KBM-7 (cell line): ENCODE measurements around the gene MOXD1.

Experiments
- DNase-seq: peaks from one replicate; pipeline ENCODE4 v3.0.0-alpha.2; 2015
- in situ Hi-C: fragments of 300-500 bp; cut with MboI; formaldehyde crosslinking; loops from 2 replicates; pipeline ENCODE4 v1.14.3; 2020; ENCODE audit warnings: low sequenced_read_pairs, low pct_unique_long_range_greater_than_20kb, mixed read lengths

Gene MOXD1

DNA sequence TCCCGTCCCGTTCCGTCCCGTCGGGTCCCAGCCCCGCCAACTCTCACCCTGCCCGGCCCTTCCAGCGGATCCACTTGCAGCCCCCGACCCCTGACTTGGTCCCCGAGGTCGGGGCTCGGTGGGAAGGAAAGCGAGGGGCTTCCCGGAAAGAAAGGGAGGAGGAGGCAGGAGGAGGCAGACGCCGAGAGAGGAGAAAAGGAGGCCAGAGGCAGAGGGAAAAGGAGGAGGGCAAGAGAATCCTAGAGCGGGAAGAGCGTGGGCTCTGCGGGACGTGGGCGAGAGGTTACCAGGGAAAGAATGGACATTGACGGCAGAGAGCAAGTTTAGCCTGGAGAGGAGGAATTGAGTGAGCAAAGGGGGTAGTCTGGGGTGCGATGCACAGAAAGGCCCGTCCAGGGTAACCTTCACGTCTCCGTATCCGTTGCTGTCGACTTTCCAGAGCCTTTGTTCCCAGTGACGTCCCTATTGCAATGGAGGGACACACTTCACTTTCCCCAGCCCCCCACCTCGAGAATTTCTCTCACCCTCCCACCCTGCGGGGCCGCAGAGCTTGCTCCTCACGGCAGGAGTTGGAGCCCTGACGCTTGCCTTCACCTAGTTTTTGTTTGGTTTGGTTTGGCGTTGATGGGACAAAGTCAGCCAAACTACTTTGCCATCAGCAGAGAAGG, 477 bp upstream of the MOXD1 start:
- DNase-seq, result no peak
- in situ Hi-C loops, result no loop called here

DNA sequence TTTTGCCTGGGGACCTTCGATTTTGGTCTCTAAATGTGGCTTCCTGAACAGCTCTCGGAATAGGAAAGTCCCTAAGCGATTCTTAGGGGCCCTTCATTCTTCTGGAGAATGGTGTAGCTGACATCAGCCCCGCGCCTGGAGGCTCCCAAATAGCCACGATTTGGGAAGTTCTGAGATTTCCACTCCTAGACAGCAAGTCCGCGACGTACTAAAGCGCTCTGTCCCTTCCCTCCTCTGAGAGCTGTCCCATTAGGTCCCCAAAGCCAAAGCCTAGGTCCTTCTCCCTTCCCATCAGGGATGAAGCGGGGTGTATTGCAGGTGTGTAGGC, 756 bp downstream of the MOXD1 start:
- no peak for DNase-seq
- in situ Hi-C loops, result no loop called here

DNA sequence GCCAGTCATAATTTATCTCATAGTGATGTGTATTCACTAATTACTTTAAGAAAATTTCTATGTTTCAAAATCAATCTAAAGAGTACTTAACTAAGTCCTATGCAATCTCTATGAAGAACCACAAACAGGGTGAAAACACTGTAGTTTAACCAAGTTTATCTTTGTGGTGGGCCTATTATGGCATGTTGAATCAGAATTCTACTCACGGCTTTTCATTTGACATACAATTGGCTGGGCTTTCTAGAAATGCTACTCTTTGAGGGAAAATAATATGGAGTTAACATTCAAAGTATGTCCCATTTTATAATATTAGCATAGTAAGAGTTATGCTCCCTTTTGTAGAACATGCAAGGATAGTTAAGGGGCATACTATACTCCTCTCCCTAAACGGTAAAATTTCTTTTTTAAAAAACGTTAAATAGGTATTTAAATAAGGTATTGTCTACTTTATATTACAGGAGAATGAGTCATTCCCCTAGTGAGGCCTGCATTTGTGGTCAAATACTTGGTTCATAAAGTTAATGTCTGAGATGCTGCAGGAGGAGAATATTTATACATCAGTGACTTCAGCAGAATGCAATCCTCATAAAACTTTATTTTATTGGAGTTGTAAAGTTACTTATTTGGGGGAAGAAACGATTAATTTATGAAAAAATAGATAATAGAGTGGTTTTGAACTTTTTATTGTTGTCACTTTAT, 1.8 kb downstream of the MOXD1 start:
- DNase-seq, result no peak
- in situ Hi-C loops, result no loop called here

DNA sequence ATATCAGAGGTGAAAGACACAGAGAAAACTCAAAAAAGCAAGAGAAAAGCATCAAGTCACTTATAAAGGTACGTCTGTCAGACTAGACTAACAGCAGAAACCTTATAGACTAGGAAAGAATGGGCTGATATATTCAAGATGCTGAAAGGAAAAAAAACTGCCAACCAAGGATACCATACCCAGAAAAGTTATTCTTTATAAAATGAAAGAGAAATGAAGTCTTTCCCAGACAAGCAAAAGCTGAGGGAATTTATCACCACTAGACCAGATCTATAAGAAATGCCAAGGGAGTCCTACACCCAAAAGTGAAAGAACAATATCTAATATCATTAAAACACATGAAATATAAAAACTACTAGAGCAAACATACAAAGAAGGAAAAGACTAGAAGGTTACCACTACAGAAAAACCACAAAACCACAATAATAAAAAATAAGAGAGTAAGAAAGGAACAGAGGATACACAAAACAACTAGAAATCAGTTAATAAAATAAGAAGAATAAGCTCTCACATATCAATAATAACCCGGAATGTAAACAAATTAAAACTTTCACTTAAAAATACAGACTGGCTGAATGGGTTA, 6.2 kb downstream of the MOXD1 start:
- DNase-seq, result no peak
- in situ Hi-C loops, result no loop called here

DNA sequence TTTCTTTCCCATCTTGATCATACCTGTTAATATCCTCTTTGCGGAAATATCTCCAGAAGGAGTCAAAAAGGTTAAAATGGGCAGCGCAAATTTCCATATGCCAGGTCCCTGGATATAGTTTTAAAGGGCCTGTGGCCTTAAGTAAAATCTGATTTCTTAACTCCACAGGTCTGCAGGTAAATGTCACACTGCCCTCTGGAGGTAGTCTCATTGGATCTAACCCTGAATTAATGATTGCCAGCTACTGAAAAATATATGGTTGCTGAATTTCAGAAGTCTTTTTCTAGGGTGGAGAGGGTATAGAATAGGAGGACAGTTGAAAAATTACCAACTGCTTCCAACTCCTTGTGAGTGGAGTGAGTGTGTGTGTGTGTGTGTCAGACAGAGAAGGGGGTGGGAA, 8.5 kb downstream of the MOXD1 start:
- in situ Hi-C loops, result no loop called here
- DNase-seq, result peak; percentile 12

DNA sequence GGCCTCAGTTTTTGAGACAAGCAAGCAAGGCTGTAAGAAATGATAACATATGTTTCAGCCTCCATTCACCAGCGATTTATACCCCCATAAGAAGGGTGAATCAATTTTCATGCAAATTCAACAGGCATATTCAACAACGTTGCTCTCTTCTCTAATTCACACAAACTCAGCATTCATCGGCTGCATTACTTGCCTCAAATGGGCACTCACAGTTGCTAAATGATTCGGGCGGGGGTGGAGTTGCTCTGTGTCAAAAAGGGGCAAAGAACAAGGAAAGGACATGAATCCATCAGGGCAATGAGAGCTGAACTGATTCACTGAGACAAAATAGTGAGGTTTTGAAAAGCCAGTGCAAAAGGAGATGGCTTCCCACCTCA, 9.0 kb downstream of the MOXD1 start:
- DNase-seq, result no peak
- in situ Hi-C loops, result no loop called here

DNA sequence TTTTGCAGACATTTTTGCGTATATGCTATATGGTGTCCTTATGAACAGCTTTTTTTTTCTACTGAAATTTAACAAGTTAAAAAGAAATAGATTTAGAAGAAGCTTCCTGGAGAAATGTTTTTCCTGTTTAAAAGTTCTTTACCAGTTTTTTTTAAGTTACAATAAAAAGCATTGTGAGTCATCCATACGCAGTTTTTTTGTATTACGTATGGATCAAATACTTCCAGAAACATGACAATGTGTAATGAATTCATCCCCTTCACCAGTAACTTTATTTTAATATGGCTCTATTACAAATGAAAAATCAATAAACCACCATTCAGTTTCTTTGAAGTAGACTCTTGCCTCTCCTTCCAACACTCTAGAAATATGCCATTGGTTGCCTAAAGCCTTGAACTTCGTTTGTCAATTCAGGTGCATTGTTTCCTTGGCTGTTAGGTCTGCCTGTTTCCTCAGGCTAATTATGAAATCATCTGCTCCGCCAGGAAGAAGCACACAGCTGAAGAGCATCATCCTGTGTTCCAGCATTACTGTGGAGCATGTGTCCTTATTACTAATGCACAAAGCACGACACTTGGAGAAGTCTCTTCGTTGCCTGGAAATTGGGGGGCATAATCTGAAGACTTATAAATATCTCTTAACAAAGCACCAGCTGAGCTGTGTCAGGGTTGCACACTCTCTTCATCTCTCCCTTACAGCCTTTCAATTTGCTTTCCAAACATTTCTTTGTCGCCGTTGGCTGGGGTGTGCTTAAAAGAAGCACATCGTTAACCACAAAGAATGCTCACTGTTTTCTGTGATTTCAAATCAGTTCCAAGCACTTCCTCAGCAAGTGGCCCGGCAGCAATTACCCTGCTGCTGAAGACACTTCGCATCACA, 9.6 kb downstream of the MOXD1 start:
- in situ Hi-C loops, result no loop called here
- DNase-seq, result no peak

DNA sequence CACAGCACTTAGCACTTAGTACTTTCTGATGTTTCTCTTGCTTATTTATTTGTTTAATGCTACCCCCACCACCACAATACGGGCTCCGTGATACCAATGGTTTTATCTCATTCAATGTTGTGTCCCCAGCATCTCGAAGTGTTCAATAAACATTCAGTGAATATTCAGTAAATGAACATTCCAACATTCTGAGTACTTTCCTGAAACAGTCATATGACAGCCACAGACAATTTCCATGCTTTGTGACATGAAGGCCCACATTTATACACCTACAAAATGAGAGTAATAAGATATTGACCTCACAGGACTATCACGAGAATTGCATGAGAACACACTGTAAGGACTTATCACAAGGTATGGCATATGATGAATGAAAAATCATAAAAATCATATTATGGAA, 10.8 kb downstream of the MOXD1 start:
- in situ Hi-C loops, result no loop called here
- DNase-seq, result no peak

DNA sequence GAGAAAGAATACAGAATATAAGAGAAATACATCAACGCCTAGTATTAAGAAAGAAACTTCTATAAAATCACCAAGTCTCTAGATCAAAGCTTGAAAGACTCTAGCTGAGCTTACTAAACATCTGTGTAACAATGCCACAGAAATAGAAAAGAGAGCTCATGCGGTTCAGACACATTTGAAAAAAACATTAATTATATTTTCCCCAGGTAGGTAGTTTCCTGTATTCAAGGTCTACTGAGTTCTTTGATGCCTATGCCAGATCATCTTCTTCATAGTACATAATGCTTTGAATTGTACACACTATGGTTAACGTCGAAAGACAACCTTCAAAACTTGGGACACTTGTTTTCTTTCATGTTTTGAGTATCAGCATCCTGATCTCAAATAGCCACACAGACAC, 11.3 kb downstream of the MOXD1 start:
- in situ Hi-C loops, result no loop called here
- no peak for DNase-seq

DNA sequence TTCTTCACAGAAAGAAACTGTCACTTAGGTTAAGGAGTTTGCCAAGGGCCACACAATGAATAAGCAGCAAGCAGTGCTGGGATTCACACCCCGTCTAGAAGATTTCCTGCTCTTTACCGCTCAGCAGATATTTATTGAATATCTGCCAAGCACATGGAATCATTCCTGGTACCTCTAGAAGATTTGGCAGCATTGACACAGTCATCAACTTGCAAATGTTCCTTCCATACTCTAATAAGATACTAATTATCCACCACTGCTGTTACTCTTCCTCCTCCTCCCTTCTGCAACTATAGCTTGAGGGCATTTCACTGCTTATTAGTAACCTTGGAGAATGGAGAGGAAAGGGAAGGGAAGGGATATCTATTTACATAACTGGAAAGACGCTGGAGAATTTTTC, 13.0 kb downstream of the MOXD1 start:
- in situ Hi-C loops, result no loop called here
- no peak for DNase-seq

DNA sequence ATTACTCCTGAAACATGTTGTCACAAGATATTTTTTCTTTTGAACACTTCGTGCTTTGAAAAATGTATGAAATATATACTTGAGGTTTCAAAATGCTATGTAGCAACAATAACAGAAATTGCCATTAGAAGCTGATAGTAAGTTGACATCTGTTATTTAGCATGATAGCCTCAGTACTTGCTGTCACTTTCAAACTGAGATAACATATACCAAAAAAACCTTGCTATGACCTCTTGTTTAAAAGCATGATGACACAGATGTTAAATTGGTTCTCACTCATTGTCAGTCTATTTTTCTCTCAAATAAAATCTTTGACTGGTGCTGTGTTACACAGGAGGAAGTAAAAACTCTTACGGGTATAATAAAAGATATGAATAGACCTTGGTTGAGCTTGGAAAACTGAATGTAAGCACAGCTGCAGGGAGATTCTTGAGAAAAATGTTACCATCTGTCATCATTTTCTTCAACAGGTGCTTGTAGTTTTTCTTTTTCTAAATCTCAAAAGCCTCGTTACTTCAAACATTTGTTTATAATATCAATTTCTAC, 18.6 kb downstream of the MOXD1 start:
- in situ Hi-C loops, result no loop called here

DNA sequence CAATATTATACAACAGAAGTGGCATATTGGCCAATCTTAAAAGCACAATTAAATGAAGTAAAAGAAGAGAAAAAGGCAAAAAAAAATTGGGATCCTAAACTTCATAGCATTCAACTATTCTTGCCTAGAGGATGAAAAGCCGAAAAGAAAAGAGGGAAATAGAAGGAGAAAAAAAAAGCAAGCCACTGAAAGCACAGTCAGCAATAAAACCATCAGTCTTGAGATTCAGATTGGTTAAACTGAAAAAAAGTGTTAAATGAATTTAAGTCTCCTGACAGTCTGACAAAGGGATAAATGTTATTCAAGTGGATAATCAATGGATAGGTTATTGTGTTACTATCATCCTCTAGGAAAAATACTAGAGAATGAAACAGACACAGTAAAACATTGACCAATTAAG, 19.9 kb downstream of the MOXD1 start:
- in situ Hi-C loops, result no loop called here
- DNase-seq, result no peak

More for the DNA sequence above, 18.6 kb downstream of the MOXD1 start:
- no peak for DNase-seq

DNA sequence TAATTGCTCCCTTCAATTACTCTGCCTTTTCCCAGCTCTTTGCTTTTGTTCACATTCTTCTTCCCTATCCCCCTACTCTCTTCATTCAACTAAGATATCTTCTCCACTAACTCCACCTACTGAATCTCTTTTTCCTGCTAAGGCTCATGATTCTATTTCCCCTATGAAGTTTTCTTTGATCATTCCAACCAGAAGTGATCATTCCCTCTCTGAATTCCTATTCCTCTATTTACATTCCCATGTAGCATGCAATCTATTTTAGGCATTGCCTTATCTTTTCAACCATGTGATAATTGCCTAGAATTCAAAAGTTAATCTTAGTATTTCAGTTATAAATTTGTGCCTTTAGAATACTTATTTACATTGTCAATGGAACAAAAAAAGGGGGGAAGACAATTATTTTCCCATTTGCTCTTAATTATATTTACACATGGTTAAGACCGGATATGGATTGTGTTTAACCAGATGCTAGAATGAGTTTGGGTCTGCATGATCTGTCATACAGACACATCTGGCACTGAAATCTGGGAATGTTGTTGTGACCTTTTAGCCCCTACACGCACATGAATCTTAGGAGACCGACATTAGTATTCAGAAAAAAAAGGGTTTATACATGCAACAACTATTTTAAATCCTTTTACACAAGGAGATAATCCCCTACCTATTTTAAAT, 20.8 kb downstream of the MOXD1 start:
- DNase-seq, result no peak
- in situ Hi-C loops, result no loop called here

DNA sequence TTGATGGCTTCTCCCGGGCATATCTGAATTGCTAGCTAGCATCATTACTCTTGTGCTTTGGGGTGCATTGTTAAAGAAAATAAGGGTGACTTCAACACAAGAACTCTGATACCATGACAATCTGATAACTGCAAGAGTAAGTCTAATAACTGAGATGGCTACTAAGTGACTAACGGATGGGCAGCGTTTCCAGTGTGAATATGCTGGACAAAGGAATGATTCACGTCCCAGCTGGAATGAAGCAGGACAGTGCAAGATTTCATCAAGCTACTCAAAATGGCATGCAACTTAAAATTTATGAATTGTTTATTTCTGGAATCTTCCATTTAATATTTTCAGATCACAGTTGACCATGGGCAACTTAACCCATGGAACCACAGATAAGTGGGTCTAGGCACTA, 31.7 kb downstream of the MOXD1 start:
- in situ Hi-C loops, result no loop called here
- no peak for DNase-seq

DNA sequence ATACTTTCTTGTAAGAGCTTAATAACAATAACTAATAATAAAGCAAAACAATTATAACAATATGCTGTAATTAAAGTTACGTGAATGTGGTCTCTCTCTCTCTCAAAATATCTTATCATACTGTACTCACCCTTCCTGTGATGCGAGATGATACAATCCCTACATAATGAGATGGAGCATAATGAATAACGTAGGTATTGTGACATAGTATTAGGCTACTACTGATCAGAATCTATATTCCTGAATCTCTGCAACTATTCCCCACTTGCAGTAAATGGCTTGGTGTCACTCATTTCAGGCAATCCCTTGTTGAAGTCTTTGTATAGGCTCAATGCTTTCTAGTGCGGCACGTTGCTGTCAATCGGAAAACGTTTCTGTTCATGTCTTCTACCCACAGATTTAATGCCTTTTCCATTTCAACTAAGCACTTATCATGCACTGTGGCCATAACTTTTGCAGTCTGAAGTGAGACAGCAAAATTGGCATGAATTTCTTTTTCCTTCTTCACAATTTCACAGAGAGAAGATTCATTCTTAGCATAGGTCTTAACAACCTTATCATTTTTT, 32.3 kb downstream of the MOXD1 start:
- in situ Hi-C loops, result no loop called here
- DNase-seq, result no peak

DNA sequence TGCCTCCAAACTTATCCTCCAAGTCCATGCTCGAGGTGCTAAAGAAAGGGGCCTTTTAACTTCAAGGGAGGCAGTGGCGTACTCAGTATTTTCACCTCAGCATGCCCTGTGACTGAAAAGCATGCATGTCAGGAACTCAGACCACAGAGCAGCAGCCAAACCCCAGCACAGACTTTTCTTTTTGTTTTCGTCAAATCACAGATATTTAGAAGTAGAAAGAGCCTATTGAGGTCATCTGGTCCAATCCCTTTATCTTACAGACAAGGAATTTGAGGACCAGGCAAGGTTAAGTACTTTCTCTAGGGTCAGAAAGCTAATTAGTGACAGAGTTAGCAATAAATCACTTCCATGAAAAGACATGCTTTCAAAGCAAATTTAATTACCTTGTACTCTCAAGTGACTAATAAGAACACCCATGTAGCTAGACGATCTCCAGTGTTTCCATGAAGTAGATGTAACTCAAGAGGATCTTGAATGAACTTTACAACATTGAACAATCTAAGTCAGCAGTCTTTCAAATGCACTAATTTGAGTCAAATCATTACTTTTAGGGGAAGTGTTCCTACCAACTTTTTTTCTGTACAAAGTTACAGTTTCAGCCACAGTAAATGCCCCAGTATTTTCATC, 35.9 kb downstream of the MOXD1 start:
- DNase-seq, result no peak
- in situ Hi-C loops, result no loop called here

DNA sequence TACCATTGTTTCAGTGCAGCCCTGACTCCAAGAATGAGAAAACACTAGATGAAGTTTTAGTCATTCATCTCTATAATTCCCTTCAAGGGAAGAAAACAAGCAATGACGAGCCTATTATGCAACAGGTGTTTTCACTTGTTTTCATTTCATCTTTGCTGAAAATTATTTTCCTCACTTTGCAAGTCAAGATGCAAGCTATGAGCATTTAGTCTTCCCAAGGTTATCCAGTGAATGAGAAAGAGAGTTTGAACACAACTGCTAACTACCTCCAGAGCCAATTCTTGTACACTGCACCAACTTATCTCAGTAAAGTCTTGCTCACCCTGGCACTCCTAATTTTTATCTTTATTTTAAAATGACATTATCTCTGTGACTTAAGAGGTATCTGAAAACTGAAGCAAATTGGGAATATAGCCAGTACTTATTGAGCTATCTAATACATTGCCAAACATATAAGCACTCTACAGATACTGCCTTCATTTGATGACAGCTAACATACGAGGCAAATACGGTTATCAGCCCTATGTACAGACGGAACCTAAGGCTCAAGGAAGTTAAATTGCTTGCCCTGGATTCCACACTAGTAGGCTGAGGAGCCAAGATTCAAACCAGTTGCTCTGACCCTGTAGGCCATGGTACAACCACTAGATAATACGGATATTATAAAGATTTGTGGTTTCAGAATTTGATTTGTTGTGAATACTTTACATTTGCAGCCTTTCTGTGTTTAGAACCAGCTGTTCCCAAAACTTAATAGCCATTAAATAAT, 36.8 kb downstream of the MOXD1 start:
- DNase-seq, result no peak
- in situ Hi-C loops, result no loop called here
